ENCODE data around the gene TRIM34.
"Not testable (repeated sequence)": the region's sequence is repeated elsewhere in the genome, so short reads cannot be mapped to it uniquely, and the experiment has no call there.

TRIM34 gene

DNA sequence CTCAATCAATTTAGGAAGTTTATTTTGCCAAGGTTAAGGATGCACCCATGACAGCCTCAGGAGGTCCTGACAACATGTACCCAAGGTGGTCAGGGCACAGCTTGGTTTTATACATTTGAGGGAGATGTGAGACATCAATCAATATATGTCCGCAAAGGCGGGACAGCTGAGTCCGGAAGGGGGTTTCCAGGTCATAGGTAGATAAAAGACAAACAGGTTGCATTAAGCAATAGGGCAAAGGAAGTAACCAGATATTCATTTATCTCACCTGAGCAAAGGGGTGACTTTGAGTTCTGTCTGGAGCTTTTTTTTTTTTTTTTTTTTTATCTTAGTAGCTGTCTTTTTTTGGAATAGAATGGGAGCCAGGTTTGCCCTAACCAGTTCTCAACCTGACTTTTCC is 2.0 kb upstream of the TRIM34 start:
- no peak for DNase-seq

DNA sequence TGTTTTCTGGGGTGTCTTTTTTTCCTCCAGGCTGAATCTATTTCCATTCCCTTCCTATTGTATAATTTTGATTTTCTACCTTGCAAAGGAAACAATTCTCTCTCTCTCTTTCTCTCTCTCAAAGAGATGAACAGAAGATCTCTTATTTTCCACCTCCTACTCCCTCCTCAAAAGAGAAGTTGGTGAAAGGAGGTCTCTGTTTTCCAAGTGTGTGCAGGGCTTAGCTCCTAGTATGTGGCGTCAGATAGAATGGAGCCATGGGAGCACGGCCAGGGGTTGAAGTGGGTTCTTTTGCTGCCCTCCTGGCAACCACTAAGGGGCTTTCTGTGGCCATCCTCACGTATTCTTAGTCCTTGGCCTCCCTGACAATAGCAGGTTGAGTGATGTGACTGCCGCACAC is 480 bp downstream of the TRIM34 start:
- DNase-seq: no peak

DNA sequence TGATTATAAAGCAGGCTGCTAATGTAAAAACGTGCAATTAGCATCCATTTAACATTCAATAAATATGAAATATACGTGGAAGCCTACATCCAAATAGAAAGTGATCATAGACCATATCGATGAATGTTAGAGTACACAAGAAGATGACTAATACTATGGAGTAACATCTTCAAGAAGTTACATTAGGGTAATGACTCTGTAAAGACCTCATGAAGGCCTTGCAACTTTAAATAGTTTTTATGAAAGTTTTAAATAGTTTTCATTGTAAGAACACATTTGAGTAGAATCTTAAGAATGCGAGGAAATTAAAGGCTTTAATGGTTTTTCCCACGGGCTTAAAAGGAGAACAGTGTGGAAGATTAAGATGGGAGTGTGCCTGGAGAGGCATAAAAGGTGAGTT is 1.4 kb downstream of the TRIM34 start:
- no peak for DNase-seq

DNA sequence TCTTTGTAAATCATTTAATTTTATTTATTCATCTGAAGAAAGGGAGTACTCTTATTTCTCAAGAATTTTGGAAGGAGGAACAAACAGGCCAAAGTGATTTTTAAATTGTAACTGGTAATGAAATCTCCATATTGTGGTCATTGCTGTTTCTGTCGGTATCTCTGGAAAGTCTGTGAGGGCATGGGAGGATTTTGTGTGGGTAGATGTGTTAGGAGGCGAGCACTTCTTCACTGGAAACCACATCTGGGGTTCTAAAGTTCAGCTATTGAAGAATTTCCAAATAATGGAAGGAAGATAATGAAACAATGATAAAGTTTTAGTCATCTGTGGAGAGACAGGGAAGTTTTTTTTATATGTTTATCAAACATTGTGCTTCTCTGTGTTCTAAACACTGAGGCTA is 6.6 kb downstream of the TRIM34 start:
- no peak for DNase-seq

DNA sequence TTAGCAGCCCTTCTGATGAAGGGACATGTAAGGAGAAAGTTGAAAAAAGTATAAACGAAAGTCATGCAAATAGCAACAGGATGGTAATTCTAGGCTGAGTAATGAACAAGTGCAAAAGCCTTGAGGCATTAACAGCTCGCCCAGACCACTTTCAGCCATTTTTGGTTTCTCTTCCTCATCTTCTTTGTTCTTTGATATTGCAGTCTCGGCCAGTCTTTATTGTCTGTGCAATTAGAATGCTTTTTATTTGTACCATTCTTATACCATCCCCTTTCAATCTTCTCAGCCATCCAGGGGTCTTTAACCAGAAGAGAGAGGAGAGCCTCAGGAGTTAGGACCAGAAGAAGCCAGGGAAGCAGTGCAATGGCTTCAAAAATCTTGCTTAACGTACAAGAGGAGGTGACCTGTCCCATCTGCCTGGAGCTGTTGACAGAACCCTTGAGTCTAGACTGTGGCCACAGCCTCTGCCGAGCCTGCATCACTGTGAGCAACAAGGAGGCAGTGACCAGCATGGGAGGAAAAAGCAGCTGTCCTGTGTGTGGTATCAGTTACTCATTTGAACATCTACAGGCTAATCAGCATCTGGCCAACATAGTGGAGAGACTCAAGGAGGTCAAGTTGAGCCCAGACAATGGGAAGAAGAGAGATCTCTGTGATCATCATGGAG is 7.3 kb downstream of the TRIM34 start:
- DNase-seq: no peak

DNA sequence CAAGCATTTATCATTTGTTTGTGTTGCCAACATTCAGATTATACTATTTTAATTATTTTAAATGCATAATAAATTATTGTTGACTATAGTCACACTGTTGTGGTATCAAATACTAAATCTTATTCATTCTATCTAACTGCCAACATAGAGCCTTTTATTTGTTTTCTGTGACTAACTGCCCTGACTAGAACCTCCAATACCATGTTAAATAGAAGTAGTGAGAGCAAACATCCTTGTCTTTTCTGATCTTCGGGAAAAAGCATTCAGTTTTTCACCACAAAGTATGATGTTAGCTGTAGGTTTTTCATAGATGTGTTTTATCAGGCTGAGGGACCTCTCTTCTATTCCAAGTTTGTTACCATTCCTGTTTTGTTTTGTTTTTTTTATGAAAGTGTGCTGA is 15.2 kb downstream of the TRIM34 start:
- no peak for DNase-seq

DNA sequence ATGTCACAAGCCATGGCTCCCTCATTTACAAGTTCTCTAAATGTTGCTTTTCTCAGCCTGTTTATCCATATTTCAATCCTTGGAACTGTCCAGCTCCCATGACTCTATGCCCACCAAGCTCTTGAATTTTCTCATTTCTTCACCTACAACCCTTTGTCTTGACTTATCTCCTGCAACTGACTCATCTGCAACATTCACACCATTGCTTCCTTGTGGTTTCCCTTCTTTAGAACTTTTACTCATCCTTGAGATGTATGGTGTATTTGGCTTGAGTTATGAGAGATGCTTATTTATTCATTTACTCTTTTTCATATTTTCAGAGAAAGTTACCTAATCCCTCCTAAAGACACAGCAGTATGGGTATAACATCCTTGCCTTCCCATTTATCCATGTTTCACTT is 18.8 kb downstream of the TRIM34 start:
- DNase-seq: no peak

DNA sequence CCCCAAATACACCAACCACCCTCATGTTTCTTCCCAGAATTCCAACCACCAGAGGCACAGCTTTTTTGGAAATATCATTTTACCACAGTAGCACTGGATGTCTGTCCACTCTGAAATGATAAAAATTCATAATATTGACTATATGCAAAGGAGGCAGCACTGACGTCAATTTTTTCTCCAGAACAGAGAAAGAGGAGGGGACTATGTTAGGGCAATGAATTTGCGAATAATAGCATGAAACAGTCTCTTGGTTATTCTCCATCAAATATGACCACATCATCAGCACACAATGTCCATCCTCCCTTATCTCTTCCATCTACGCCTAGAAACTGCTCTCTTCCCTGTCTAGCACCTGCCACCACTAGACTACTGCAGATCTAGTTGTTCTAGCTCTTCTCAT is 21.3 kb downstream of the TRIM34 start:
- no peak for DNase-seq

DNA sequence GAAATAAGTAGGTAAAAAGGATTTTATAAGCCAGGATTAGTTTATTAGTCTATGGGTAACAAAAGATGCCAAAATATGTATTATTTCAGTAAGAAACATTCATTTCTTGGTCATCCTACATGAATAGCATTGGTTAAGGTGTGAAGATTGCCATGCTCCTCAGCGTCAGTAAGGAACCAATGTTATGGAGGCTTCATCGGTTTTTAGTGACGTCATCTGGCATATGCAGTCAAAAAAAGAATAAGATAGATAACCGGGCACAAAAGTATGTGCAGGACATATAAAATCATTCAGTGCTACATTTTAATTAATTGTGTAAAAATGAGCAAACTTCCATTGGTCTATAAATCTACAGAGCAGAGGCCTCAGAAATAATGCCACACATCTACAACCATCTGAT is 30.7 kb downstream of the TRIM34 start:
- DNase-seq: no peak

DNA sequence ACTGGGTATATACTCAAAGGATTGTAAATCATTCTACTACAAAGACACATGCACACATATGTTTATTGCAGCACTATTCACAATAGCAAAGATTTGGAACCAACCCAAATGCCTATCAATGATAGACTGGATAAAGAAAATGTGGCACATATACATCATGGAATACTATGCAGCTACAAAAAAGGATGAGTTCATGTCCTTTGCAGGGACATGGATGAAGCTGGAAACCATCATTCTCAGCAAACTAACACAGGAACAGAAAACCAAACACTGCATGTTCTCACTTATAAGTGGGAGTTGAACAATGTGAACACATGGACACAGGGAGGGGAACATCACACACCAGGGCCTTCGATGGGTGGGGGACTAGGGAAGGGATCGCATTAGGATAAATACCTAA is 32.2 kb downstream of the TRIM34 start:
- not testable (repeated sequence) for DNase-seq

DNA sequence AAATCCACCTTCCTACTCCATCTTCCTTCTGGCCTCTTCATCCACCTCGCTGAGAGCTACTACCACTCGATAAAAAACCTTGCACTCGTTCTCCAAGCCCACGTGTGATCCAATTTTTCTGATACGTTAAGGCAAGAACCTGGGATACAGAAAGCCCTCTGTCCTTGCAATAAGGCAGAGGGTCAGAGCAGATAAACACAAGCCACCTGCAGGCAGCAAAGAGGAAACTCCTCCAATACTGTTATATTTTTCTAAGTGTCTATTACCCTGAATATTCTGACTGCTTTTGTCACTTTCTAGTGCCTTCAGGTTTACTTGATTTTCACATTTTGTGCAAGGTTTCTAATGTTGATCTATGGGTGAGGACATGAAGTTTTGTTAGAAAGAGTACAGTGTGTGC is 33.5 kb downstream of the TRIM34 start:
- no peak for DNase-seq

DNA sequence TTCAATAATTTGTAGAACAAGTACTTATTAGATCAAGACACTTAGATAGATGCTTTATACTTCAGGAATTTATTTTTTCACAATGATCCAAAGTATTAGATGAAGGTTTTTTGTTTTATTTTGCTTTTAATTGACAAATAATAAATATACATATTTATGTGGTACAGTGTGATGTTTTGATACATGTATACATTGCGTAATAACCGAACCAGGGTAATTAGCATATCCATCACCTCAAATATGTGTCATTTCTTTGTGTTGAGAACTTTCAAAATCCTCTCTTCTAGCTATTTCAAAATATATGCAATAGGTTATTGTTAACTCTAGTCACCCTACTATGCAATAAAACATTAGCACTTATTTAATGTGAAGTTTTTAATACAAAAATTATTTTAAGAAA is 38.7 kb downstream of the TRIM34 start:
- no peak for DNase-seq

DNA sequence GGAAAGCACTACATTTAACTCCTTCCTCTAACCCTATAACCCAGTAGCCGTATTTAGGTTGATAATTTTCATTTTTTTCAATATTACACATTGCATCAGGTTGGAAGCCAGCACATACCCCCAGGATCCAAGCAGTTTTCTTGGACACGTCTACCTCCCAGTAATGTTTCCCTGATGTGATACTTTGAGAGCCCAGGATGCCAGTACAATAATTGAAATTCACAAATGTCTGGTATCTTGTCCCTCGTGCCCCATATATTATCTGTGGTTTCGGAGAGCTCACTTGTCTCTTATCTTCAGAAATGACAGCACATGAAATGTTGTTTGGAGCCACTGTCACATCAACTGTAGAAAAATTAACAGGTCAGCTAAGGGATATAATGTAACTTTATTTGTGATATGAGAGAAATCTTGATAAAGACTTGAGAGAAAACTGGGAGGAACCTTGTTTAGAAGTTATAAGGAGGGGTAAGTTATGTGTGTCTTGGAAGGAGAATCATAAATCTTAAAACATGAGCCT is 40.3 kb downstream of the TRIM34 start:
- no peak for DNase-seq

DNA sequence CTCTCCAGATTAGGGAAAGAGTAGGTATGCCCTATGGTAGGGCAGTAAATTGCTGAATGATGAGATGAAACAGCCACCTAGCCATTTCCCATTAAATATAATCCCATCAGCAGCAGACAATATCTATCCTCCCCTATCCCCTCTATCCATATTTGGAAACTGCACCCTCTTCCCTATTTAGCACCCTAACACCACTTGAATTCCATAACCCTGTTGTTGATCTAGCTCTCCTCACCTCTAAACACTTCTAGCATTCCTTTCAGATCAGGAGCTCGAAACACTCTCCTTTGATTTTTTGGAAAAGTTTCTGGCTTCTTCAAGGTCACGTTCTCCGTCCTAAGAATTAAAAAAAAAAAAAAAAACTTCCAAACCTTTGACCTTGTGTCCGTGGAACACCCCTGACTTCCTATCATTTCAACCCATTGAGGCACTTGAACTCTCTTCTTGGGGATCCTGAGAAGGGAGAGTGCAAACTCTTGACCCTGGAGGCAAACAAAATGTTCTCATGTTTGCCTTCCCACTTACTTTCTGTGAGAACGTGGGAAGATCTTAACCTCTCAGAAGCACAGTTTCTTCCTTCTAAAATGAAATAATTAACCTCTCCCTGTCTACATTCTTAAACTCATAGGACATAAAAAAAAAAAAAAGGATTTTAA is 41.1 kb downstream of the TRIM34 start:
- no peak for DNase-seq

DNA sequence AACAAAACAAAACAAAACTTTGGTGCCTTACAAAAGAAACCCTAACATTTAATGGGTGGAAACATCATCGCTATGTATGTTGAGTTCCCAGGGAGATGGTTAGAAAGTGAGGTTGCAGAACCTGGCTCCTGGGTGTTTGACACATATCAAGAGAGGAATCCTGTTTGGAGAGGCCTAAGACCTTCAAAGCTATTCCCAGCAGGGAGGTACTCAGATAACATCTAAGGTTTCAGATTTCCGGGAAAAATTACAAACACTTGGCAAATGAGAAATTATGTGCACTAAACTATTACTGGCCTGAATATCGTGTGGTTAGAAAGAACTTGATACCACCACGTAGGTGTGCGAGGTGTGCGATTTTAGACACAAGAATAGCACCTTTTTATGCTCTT is 41.6 kb downstream of the TRIM34 start:
- no peak for DNase-seq

DNA sequence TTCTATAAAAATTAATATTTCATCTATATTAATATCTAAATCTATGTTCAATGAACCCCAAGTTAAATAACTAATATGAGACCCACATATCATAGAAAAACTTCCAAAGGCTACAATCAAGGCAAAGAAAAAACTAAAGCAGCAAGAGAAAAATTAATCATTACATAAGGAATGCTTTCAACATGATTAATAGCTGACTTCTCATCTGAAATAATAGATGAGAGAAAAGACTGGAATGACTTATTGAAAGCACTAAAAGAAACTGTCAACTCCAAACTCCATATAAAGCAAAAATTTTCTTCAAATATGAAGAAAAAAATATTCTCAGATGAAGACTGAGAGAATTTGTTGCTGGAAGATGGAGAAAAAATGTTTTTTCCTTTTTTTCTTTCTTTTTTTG is 47.0 kb downstream of the TRIM34 start:
- DNase-seq: no peak

DNA sequence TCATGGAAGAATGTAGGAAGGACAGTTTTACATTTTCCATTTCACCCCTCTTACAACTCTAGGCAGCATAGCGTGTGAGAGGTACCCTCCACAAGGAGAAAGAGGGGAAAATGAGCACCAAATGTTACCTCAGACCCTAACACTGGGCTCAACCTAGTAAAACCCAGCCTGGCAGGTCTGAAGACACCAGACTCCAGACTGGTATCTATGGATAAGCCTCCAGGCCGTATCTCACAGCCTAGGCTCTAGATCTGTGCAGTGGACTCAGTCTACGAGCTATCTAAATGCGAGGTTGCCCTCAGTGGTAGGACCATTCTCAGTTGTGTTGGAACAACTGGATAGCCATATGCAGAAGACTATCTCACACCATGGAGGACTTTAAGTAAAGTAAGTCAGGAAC is 49.6 kb downstream of the TRIM34 start:
- no peak for DNase-seq

DNA sequence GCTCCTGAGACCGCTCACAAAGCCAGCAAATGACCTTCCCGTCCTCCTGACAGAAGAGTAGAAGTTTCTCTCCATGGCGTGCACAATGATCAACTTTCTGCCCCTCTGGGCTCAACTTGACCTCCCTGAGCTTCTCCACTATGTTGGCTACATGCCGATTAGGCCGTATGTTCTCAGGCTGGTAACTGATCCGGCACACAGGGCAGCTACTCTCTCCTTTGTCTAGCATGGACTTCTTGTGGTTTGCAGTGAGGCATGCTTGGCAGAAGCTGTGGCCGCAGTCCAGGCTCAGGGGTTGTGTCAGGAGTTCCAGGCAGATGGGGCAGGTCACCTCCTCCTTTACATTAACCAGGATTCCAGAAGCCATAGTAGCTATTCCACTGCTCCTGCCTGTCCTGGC is 55.0 kb downstream of the TRIM34 start:
- DNase-seq: no peak

DNA sequence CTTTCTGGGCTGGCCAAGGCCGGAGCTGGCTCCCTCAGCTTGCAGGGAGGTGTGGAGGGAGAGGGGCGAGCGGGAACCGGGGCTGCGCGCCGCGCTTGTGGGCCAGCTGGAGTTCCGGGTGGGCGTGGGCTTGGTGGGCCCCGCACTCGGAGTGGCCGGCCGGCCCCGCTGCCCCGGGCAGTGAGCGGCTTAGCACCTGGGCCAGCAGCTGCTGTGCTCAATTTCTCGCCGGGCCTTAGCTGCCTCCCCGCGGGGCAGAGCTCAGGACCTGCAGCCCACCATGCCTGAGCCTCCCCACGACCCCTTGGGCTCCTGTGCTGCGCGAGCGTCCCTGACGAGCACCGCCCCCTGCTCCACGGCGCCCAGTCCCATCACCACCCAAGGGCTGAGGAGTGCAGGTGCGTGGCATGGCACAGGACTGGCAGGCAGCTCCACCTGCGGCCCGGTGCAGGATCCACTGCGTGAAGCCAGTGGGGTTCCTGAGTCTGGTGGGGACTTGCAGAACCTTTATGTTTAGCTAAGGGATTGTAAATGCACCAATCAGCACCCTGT is 58.2 kb downstream of the TRIM34 start:
- DNase-seq: not testable (repeated sequence)

DNA sequence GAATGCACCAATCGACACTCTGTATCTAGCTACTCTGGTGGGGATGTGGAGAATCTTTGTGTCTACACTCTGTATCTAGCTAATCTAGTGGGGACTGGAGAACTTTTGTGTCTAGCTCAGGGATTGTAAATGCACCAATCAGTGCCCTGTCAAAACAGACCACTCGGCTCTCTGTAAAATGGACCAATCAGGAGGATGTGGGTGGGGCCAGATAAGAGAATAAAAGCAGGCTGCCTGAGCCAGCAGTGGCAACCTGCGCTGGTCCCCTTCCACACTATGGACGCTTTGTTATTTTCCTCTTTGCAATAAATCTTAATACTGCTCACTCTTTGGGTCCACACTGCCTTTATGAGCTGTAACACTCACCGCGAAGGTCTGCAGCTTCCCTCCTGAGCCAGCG is 58.8 kb downstream of the TRIM34 start:
- DNase-seq: not testable (repeated sequence)

DNA sequence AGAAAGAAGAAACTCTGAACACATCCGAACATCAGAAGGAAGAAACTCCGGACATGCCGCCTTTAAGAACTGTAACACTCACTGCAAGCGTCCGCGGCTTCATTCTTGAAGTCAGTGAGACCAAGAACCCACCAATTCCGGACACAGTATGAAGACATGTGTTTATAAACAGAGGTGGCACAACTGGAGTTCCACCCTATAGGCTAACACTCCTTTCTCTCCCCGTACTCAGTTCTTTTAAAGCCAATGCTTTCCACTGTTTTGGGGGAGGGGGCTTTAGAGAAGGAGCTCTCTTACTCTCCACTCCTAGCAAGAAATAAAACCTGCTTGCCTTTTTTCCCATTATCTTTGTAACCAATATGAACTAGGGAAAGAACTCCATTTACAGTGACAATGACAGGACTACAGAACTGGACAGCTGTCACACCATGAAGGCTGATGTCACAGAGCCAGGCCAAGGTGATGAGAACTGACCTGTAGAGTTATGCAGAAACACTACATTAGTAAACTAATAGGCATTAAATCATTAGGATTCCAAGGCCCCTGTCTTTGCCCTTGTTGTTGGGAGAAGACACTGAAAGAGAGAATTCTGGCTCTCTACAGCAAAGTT is 59.3 kb downstream of the TRIM34 start:
- DNase-seq: no peak

DNA sequence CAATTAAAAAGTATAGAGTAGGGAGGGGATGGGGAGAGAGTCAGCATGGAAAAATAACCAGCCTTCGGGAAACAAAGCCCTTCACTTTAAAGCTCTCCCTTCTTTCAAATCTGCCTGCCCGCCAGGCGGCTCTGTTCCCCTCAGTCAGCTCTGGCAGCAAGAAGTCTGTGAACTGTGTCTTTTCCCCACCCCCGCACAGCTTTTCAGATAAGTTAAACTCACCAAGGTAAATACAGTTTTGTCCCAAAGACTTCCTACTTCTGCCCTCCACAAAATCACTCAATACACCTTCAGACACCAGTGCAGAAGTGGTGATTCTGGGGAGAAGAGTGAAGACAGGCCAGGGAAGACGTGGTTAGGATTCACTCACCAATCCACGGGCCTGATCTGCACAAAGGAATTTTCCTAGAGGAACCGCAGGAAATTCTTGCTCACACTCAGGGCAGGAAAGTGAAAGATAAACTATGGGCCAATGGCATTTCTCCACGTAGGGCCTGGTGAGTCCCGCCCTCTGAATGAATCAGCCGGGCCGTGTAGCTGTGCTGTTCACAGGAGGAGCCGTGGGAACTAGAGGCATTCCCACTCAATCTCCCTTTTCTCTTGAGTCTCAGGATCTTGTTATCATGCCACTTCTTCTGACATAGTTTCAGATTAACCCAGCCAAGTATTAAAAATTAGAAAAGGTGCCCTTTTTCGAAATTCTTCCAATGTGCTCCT is 60.0 kb downstream of the TRIM34 start, which contains the start of gene TRIM5:
TSS of gene TRIM5 (minus strand) at position 429 of the 717 bp plus-strand sequence. CDS start 4,897 bp downstream, outside the sequence.
- DNase-seq: no peak

DNA sequence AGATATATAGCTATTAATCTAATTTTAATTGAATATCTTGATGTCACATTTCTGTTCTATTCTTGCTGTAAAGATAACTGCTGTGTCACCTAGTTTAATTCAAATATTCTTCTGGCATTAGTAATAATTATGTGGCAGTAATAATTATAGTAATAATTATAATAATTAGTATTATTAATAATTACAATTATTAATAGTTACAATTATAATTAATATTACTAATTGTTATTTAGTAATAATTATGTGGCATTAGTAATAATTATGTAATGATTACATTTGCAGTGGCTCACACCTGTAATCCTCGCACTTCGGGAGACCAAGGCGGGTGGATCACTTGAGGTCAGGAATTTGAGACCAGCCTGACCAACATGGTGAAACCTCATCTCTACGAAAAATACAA is 61.6 kb downstream of the TRIM34 start:
- DNase-seq: no peak
